Ovary (tissue), 9 donors: ENCODE measurements around the gene ZNHIT2. TPM values are rescaled to one million over a fixed set of nuclear protein-coding genes. Genes with fewer than 3 reads are reported as not detected.

Experiments used
- DNase-seq, 5 donors: peaks; one replicate each; pipeline ENCODE4 v3.0.0-alpha.2; 2019 to 2020
- H3K27ac ChIP-seq, 2 donors: fragments of 200-600 bp; one replicate each; pipeline versions ENCODE4 v1.5.1 to v1.8.0; 2019 to 2022
- H3K27me3 ChIP-seq: fragments of 200-600 bp; one replicate; pipeline ENCODE4 v1.8.0; 2022
- H3K36me3 ChIP-seq: fragments of 200-600 bp; sonication (generic); one replicate; pipeline ENCODE4 v1.5.1; 2019
- H3K4me1 ChIP-seq: one replicate; pipeline ENCODE4 v1.8.1; 2013; ENCODE audit warnings: mild to moderate bottlenecking, moderate library complexity; ENCODE audit not compliant: insufficient read depth
- H3K4me3 ChIP-seq: fragments of 200-600 bp; sonication (generic); one replicate; pipeline ENCODE4 v1.5.1; 2017
- H3K9me3 ChIP-seq, 2 donors: fragments of 200-600 bp in 1 of 2; sonication (generic) in 1 of 2; one replicate each; pipeline versions ENCODE4 v1.5.1 to v1.8.1; 2013 to 2019; ENCODE audit warnings: mild to moderate bottlenecking in 1 of 2, moderate library complexity in 1 of 2
- EP300 ChIP-seq: sonication (generic); formaldehyde crosslinking; IDR thresholded peaks from one replicate; pipeline ENCODE4 v1.6.1; 2017; ENCODE audit warnings: antibody characterized with exemption
- POLR2A ChIP-seq: fragments of 450-650 bp; IDR thresholded peaks from one replicate; pipeline ENCODE4 v1.6.1; 2017; ENCODE audit warnings: antibody characterized with exemption, mild to moderate bottlenecking, moderate library complexity
- WGBS, 3 donors: extraction: QIAGEN DNeasy Blood & Tissue Kit in 1 of 3; methylation state at CpG; one replicate each; pipeline versions ENCODE4 v1.1.5 to v1.1.7; 2013 to 2017; 5-methylcytosine and 5-hydroxymethylcytosine counted together
- intact Hi-C, 4 donors: fragments of 100-400 bp; cut with DNase I; formaldehyde crosslinking; loops; one replicate each; pipeline versions ENCODE4 v1.11.0 to v1.15.1; 2022 to 2023
- polyA plus RNA-seq, 2 donors: library from polyadenylated mRNA; stranded (reverse); fragments of 200-250 nt in 1 of 2; fragments of 350-450 nt in 1 of 2; fragmentation: Illumina TruSeq in 1 of 2; extraction: RNeasy Lipid Tissue Mini Kit (QIAGEN cat#74804) in 1 of 2; gene quantifications; one replicate each; pipeline ENCODE4 v1.2.3, GENCODE V29; 2013 to 2014
- total RNA-seq, 7 donors: library from RNA; depleted of rRNA in 2 of 7; stranded (reverse); fragments of >200 nt in 2 of 7; fragmentation: NEBNext Ultra II Directional in 3 of 7; extraction: Animal tissue kit (Norgen Biotek cat#: 25700) in 3 of 7; gene quantifications; one replicate each; pipeline versions ENCODE4 v1.1.0 to v1.2.4, GENCODE V29; 2016 to 2023
- TF ChIP-seq, protein P1 (sequence below), 3 donors: fragments of 450-650 bp in 2 of 3; fragments of 200-600 bp in 1 of 3; IDR thresholded peaks; one replicate each; pipeline versions ENCODE4 v1.5.1 to v1.8.0; 2016 to 2022; ENCODE audit warnings: antibody characterized with exemption in 3 of 3, mild to moderate bottlenecking in 1 of 3
- donor health status: DM: no; HTN: no; CAD: no; lungs with moderate emphysema.
- donor health status: DM: no; HTN: no; CAD: no.
- donor health status: Bipolar disorder and iron deficiency.
- donor health status: DM: yes; HTN: yes; CAD: no.
- donor health status: DM: no; HTN: no; CAD: no.
- donor health status: DM: yes; HTN: yes; CAD: no.

Gene ZNHIT2
- total and polyA plus RNA-seq, 9 donors, result 10.0 to 33.7 (median 13.3) TPM; not detected in 1

DNA sequence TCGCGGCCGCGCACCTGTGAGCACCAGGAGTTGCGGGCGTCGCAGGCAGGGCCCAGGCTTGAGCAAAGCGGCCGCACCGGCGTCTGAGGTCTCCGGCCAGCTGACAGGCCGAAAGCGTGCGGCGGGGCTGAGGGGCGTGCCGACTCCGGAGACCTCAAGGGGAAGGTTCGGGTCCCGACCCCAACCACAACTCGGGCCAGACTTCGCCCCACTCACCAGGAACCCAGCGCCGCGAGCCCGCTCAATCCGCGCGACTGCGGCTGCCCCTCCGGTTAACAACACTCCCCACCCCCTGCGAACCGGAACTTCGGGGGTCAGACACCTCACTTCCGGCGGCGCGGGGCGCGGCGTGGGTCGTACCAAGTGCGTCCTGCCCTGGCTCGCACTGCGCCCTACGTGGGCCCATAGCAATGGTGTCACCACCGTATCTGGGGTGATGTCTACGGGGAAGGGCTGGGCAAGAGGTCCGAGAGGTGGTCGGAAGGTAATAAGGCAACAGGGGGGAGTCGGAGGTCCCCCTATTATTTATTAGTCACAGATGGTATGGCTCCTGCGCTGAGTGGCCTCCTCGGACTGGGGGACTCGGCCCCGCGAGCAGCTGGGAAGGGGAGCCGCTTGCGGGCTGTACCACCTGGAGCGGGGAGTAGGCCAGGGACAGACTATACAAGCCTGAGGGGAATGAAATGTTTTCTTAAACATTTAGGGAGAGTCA is 16.9 kb upstream of the ZNHIT2 start, which contains the start of gene SYVN1:
SYVN1 (minus strand) TSS at position 280 of the 712 bp plus-strand sequence. CDS start 918 bp downstream, outside the sequence.
- no peaks in the 10 kb centered on the region for H3K27me3 ChIP-seq
- H3K9me3 ChIP-seq, result no peaks in the 10 kb centered on the region
- no peaks in the 10 kb centered on the region for H3K4me1 ChIP-seq
- H3K27ac ChIP-seq, result peak within 1 kb of the TSS; percentile 79 to 99
- H3K4me3 ChIP-seq, result peak within 1 kb of the TSS; percentile 76
- TF ChIP-seq, protein P1, sequence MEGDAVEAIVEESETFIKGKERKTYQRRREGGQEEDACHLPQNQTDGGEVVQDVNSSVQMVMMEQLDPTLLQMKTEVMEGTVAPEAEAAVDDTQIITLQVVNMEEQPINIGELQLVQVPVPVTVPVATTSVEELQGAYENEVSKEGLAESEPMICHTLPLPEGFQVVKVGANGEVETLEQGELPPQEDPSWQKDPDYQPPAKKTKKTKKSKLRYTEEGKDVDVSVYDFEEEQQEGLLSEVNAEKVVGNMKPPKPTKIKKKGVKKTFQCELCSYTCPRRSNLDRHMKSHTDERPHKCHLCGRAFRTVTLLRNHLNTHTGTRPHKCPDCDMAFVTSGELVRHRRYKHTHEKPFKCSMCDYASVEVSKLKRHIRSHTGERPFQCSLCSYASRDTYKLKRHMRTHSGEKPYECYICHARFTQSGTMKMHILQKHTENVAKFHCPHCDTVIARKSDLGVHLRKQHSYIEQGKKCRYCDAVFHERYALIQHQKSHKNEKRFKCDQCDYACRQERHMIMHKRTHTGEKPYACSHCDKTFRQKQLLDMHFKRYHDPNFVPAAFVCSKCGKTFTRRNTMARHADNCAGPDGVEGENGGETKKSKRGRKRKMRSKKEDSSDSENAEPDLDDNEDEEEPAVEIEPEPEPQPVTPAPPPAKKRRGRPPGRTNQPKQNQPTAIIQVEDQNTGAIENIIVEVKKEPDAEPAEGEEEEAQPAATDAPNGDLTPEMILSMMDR (IDR thresholded peaks at IDR 0.05), result peak in 1 of 3 donors; percentile 8
- TF ChIP-seq POLR2A, result peak; percentile 95
- TF ChIP-seq EP300, result peak; percentile 33
- WGBS, 3 donors, result 0 to 1% (median 0%) methylated on average over 55 to 60 of the region's 60 CpGs
- intact Hi-C loops, result no loop called here
- peak; percentile 91 to 94 (median 92) for DNase-seq
- no peaks in the 10 kb centered on the region for H3K36me3 ChIP-seq

DNA sequence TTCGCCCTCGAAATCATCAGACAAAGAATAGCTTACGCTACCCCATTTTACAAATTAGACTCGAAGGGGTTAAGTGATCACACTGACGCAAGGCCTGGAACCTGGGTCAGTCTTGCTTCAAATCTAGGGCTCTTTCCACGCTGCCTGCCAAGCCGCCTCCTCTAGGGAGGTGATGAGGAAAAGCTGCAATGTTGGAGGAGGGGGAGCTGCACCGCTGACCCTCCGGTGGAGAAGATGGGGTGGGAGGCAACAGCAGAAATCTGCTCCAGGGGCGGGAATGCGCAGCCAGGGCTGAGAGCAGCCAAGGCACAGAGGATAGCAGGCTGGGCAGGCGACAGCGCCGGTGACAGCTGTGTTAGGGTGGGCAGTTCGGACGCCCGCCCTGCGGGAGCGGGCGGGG is 16.2 kb upstream of the ZNHIT2 start:
- DNase-seq, result peak in 4 of 5 donors; percentile 51 to 70 (median 58)
- TF ChIP-seq EP300 (no peak), POLR2A (no peak)
- TF ChIP-seq, protein P1 (IDR thresholded peaks at IDR 0.05), result no peak
- WGBS, 3 donors, result 0 to 2% (median 2%) methylated on average over 20 of the region's 20 CpGs

DNA sequence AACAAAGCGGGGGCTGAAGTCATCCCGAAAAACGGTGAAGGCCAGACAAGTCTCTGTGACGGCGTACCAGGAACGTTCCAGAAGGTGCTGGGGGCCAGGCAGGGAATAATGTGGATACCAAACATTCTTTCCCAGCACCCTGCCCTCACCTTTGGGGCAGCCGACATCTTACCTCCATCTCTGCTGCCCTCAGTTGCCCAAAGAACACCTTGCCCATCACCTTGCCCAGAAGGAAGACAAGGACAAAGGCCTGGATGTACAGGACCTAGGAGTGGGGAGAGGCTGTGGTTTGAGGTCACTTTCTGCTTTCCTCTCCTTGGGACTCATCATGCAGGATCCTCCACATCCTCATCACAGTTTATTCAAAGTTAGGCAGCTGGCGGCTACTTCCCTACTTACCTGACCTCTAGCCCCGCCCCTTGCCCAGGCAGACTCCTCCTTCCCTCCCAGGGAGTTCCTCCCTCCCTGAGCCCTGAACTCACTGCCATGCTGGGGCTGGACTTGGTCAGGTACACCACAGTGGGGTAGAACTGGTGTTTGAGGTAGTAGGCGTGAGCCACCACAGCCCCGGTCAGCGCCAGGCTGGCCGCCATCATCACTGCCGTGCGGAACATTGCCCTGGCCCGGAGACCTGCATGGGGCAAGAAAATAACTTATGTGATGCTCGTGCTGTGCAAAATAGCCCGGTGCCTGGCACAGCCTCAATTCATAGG is 15.6 kb upstream of the ZNHIT2 start:
- Histone ChIP-seq H3K4me1 (no peaks in the 10 kb centered on the region), H3K4me3 (peak overlapping the region; percentile 76), H3K27ac (peak overlapping the region in 1 of 2 donors; percentile 99), H3K36me3 (no peaks in the 10 kb centered on the region), H3K27me3 (no peaks in the 10 kb centered on the region), H3K9me3 (no peaks in the 10 kb centered on the region)
- intact Hi-C loops, result no loop called here
- peak in 4 of 5 donors; percentile 40 to 54 (median 48) for DNase-seq
- WGBS, 3 donors, result 31 to 33% (median 32%) methylated on average over 17 to 18 of the region's 18 CpGs
- TF ChIP-seq POLR2A (no peak), EP300 (no peak)
- TF ChIP-seq, protein P1 (IDR thresholded peaks at IDR 0.05), result no peak

More for the DNA sequence above, 16.2 kb upstream of the ZNHIT2 start:
- Histone ChIP-seq H3K9me3 (no peaks in the 10 kb centered on the region), H3K4me1 (no peaks in the 10 kb centered on the region), H3K36me3 (no peaks in the 10 kb centered on the region), H3K27me3 (no peaks in the 10 kb centered on the region), H3K4me3 (peak overlapping the region; percentile 76), H3K27ac (peak overlapping the region; percentile 79 to 99)
- intact Hi-C loops, result no loop called here

DNA sequence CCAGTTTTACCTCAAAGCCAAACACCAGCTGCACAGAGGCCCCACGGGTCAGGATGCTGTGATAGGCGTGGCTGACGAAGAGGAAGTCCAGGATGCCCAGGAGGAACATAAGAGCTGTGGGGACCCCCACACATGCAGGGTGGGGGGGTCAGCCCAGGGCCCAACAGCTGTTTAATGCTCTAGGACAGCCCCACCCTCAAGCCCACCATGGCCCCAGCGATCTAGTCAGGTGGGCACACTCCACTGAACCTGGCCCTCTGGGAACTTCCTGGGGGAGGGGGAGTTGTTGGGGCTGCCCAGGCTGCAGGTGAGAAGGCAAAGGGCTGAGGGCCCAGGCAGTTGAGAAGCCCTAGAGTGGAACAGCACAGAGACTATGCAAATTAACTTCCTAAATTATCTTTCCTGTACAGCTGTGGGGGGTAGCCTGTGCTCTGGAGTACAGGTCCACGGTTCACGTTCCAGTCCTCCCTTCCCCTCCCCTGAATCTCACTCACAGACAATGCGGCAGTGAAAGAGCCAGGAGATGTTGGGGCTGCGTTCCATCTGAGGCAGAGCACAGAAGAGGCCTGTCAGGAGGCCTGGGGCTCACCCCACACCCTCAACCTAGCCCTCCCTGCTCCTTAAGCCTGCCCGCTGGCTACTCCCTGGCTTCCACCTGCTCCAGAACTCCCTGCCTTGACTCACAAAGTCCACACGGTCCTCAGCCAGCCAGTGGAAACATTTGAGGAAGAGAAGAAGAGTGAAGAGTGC is 14.9 kb upstream of the ZNHIT2 start:
- no peaks in the 10 kb centered on the region for H3K36me3 ChIP-seq
- 61 to 70% (median 64%) methylated on average over 10 of the region's 10 CpGs for WGBS, 3 donors
- intact Hi-C loops, result no loop called here

More for the DNA sequence above, 14.9 kb upstream of the ZNHIT2 start:
- no peaks in the 10 kb centered on the region for H3K27me3 ChIP-seq
- no peak overlapping the region for H3K4me3 ChIP-seq
- H3K9me3 ChIP-seq, result no peaks in the 10 kb centered on the region
- peak in 1 of 5 donors; percentile 16 for DNase-seq
- TF ChIP-seq, protein P1 (IDR thresholded peaks at IDR 0.05), result no peak
- TF ChIP-seq POLR2A (no peak), EP300 (no peak)
- H3K4me1 ChIP-seq, result no peaks in the 10 kb centered on the region
- H3K27ac ChIP-seq, result no peak overlapping the region
